ENCODE measurements around the gene LRMDA. TPM values are rescaled to one million over a fixed set of nuclear protein-coding genes. Genes with fewer than 3 reads are reported as not detected.

Gene LRMDA
- total RNA-seq, 1 experiment from 2014 or later: not detected

DNA sequence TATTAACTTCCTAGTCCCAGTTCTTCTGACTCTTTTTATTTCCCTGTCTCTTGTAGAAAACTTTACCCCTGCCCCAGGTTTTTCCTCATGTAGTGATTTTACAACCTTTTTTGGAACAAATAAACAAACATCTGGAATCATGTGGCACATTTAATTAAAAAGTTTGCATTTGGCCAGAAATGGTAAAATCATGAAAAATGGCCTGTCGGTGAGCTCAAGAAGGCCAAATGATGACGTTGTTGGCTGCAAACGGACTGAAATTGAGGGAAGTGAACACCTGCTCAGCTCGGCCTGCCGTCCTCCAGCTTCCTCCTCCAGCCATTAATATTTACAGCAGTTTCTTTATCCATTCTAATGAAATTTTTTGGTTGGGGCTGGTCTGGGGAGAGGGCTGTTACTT, 902.8 kb downstream of the LRMDA start:
- intact Hi-C loops (cut with micrococcal nuclease; ENCODE audit: unreplicated experiment): no loop called here

GRCh38 chr10:76336213-76336963, 905.0 kb downstream of the LRMDA start:
- POLR2A ChIA-PET (ENCODE audit: low non-redundant PET): no interaction called here
- TF ChIP-seq EZH2 (IDR thresholded peaks at IDR 0.05; ENCODE audit: borderline replicate concordance, low read depth, low read length, poor library complexity, severe bottlenecking): no peak
- TF ChIP-seq, protein P1, sequence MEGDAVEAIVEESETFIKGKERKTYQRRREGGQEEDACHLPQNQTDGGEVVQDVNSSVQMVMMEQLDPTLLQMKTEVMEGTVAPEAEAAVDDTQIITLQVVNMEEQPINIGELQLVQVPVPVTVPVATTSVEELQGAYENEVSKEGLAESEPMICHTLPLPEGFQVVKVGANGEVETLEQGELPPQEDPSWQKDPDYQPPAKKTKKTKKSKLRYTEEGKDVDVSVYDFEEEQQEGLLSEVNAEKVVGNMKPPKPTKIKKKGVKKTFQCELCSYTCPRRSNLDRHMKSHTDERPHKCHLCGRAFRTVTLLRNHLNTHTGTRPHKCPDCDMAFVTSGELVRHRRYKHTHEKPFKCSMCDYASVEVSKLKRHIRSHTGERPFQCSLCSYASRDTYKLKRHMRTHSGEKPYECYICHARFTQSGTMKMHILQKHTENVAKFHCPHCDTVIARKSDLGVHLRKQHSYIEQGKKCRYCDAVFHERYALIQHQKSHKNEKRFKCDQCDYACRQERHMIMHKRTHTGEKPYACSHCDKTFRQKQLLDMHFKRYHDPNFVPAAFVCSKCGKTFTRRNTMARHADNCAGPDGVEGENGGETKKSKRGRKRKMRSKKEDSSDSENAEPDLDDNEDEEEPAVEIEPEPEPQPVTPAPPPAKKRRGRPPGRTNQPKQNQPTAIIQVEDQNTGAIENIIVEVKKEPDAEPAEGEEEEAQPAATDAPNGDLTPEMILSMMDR (conservative IDR thresholded peaks at IDR 0.05; ENCODE audit: low read depth, low read length): no peak
- intact Hi-C loops (cut with micrococcal nuclease; ENCODE audit: unreplicated experiment): no loop called here
- BruUV-seq (replicated peaks): no TSS peak
- Histone ChIP-seq H3K4me3 (ENCODE audit: low read depth, low read length, poor library complexity, severe bottlenecking) (no peak overlapping the region), H3K27me3 (replicated peaks; ENCODE audit: insufficient read depth, low read depth, low read length, poor library complexity) (peaks cover 4% of the 10 kb centered on the region), H3K36me3 (ENCODE audit: insufficient read depth, low read length, poor library complexity, severe bottlenecking) (no peaks in the 10 kb centered on the region), H3K4me1 (ENCODE audit: insufficient read depth, low read length, poor library complexity, severe bottlenecking) (no peaks in the 10 kb centered on the region), H3K27ac (ENCODE audit: low read depth, low read length, poor library complexity, severe bottlenecking) (no peak overlapping the region), H3K9me3 (ENCODE audit: low read depth, low read length, poor library complexity, severe bottlenecking) (no peaks in the 10 kb centered on the region)
- DNase-seq (ENCODE audit: low spot score): no peak
- CTCF ChIA-PET: no interaction called here

More for the DNA sequence above, 902.8 kb downstream of the LRMDA start:
- no peak for TF ChIP-seq EZH2 (IDR thresholded peaks at IDR 0.05; ENCODE audit: borderline replicate concordance, low read depth, low read length, poor library complexity, severe bottlenecking)
- TF ChIP-seq, protein P1 (conservative IDR thresholded peaks at IDR 0.05; ENCODE audit: low read depth, low read length): no peak
- Histone ChIP-seq H3K4me1 (ENCODE audit: insufficient read depth, low read length, poor library complexity, severe bottlenecking) (no peaks in the 10 kb centered on the region), H3K4me3 (ENCODE audit: low read depth, low read length, poor library complexity, severe bottlenecking) (no peak overlapping the region), H3K27ac (ENCODE audit: low read depth, low read length, poor library complexity, severe bottlenecking) (no peak overlapping the region), H3K36me3 (ENCODE audit: insufficient read depth, low read length, poor library complexity, severe bottlenecking) (no peaks in the 10 kb centered on the region), H3K27me3 (replicated peaks; ENCODE audit: insufficient read depth, low read depth, low read length, poor library complexity) (peaks cover 12% of the 10 kb centered on the region), H3K9me3 (ENCODE audit: low read depth, low read length, poor library complexity, severe bottlenecking) (no peaks in the 10 kb centered on the region)
- BruUV-seq (replicated peaks): no TSS peak
- ChIA-PET CTCF (no interaction called here), POLR2A (ENCODE audit: low non-redundant PET) (no interaction called here)
- no peak for DNase-seq (ENCODE audit: low spot score)

DNA sequence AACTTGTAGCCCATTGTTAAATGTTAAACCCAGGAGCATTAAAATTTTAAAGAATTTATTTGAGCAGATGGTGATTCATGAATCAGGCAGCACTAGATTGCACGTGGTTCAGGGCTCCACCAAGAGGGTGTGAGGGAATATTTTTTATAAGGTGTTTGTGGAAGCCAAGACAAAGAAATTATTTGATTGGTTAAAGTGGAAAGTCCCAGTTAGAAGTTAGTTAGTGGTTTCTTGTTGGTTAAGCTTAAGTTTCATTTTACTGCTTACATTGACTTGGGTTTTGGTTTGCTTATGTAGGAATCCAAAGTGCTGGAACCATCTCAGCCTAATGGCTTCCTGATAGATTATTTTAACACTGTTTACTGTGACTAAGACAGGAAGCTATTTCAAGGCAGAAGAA, 906.2 kb downstream of the LRMDA start:
- no peak overlapping the region for H3K4me3 ChIP-seq (ENCODE audit: low read depth, low read length, poor library complexity, severe bottlenecking)
- BruUV-seq (replicated peaks): no TSS peak
- H3K9me3 ChIP-seq (ENCODE audit: low read depth, low read length, poor library complexity, severe bottlenecking): no peaks in the 10 kb centered on the region
- ChIA-PET POLR2A (ENCODE audit: low non-redundant PET) (no interaction called here), CTCF (interaction anchor here (0.6 kb wide), 1 partner anchor 24 kb away, joined by 3 read pairs; no protein-coding TSS in a partner anchor)
- no peaks in the 10 kb centered on the region for H3K27me3 ChIP-seq (replicated peaks; ENCODE audit: insufficient read depth, low read depth, low read length, poor library complexity)
- H3K36me3 ChIP-seq (ENCODE audit: insufficient read depth, low read length, poor library complexity, severe bottlenecking): no peaks in the 10 kb centered on the region
- no peak overlapping the region for H3K27ac ChIP-seq (ENCODE audit: low read depth, low read length, poor library complexity, severe bottlenecking)
- intact Hi-C loops (cut with micrococcal nuclease; ENCODE audit: unreplicated experiment): no loop called here
- no peak for TF ChIP-seq EZH2 (IDR thresholded peaks at IDR 0.05; ENCODE audit: borderline replicate concordance, low read depth, low read length, poor library complexity, severe bottlenecking)
- TF ChIP-seq, protein P1 (conservative IDR thresholded peaks at IDR 0.05; ENCODE audit: low read depth, low read length): no peak
- no peaks in the 10 kb centered on the region for H3K4me1 ChIP-seq (ENCODE audit: insufficient read depth, low read length, poor library complexity, severe bottlenecking)
- no peak for DNase-seq (ENCODE audit: low spot score)
